ENCODE results near the gene CHSY3.

The CHSY3 gene

DNA sequence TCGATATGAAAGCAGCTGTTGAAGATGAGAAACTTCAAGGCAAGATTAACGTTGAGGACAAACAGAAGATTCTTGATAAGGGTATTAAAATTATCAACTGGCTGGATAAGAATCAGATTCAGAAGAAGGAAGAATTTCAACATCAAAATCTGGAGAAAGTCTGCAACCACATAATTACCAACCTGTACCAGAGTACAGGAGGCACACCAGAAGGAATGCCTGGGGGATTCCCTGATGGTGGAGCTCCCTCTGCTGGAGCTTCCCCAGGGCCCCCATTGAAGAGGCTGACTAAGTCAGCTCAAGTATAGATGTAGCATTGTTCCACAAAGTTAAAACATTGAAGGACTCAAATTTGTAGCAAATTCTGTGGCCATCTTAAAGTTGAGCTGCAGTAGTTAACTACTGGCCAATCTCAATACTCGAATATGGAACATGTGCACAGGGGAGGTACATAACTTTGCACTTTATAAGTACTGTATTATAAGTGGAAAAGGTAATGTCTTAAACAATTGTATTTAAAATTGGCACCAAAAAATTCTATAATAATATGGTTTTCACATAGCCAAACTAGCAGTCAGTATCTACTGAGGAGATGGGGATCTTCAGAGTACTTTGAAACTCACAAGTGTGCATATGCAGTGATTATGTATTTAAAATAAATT lies 237.5 kb downstream of the CHSY3 start:
- Histone ChIP-seq H3K27ac (ENCODE audit: low read depth, low read length) (no peak overlapping the region), H3K4me1 (ENCODE audit: control insufficient read depth, insufficient read depth, low read length, unreplicated experiment) (peaks cover 10% of the 10 kb centered on the region)

DNA sequence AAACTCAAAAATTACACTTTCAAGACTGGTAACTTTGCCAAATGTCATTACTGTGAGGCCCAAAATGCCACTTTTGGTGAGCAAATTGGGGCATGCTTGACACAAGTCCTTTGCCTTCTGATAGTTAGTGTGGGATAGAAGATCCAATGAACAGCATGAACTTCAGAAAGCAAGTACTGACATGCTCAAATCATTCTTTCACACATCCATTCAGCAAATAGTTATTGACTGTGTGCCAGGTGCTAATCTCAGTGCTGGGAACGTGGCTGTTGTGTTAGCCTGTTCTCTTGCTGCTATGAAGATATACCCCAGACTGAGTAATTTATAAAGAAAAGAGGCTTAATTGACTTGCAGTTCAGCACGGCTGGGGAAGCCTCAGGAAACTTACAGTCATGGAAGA lies 247.0 kb downstream of the CHSY3 start:
- H2AFZ ChIP-seq (ENCODE audit: low read length, unreplicated experiment): no peak overlapping the region
- H3K4me1 ChIP-seq (ENCODE audit: control insufficient read depth, insufficient read depth, low read length, unreplicated experiment): no peaks in the 10 kb centered on the region
- H3K27ac ChIP-seq (ENCODE audit: low read depth, low read length): no peak overlapping the region
- no peaks in the 10 kb centered on the region for H3K36me3 ChIP-seq (ENCODE audit: insufficient read depth, low read length)
- no peaks in the 10 kb centered on the region for H3K27me3 ChIP-seq (ENCODE audit: insufficient read depth, low read length)
- no peaks in the 10 kb centered on the region for H3K79me2 ChIP-seq (ENCODE audit: control insufficient read depth, insufficient read depth, low read length, unreplicated experiment)
- no peak overlapping the region for H3K4me3 ChIP-seq (ENCODE audit: low read depth, low read length)

More for the DNA sequence above, 237.5 kb downstream of the CHSY3 start:
- Histone ChIP-seq H3K4me3 (ENCODE audit: low read depth, low read length) (no peak overlapping the region), H3K27me3 (ENCODE audit: insufficient read depth, low read length) (no peaks in the 10 kb centered on the region), H2AFZ (ENCODE audit: low read length, unreplicated experiment) (no peak overlapping the region), H3K36me3 (ENCODE audit: insufficient read depth, low read length) (no peaks in the 10 kb centered on the region), H3K79me2 (ENCODE audit: control insufficient read depth, insufficient read depth, low read length, unreplicated experiment) (no peaks in the 10 kb centered on the region)

DNA sequence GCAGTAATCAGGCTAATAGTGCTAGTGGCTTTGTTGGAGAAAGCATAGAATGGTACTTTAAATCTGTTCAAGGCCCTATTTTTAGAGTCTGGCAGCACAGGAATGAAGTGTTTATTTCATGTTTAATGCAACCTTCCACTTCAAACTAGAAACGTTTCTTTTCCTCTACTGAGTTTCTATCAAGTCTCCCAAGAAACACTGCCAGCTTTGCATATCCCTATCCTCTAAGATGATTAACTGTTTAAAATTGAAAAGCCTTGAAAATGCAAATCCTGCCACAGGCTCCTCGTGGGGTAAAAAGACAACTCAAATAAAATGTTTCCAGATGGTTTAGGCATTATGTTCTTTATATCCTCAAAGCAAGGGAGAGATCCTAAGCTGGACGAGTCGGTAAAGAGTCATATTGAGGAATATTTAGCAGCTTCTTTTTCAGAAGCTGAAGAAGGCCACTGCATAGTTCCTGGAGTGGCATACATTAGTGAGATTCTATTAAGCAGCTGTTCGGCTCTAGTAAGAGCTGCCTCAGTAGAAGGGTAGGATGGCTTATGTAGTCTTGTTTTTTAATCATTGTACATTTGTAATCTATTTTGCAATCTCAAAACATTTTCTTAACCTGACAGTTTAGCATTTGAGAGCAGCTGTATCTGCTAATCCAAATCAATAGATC lies 251.2 kb downstream of the CHSY3 start:
- Histone ChIP-seq H3K36me3 (ENCODE audit: insufficient read depth, low read length) (no peaks in the 10 kb centered on the region), H3K4me3 (ENCODE audit: low read depth, low read length) (no peak overlapping the region), H2AFZ (ENCODE audit: low read length, unreplicated experiment) (peak overlapping the region; percentile 23), H3K27ac (ENCODE audit: low read depth, low read length) (no peak overlapping the region), H3K4me1 (ENCODE audit: control insufficient read depth, insufficient read depth, low read length, unreplicated experiment) (no peaks in the 10 kb centered on the region), H3K27me3 (ENCODE audit: insufficient read depth, low read length) (no peaks in the 10 kb centered on the region), H3K79me2 (ENCODE audit: control insufficient read depth, insufficient read depth, low read length, unreplicated experiment) (no peaks in the 10 kb centered on the region)

DNA sequence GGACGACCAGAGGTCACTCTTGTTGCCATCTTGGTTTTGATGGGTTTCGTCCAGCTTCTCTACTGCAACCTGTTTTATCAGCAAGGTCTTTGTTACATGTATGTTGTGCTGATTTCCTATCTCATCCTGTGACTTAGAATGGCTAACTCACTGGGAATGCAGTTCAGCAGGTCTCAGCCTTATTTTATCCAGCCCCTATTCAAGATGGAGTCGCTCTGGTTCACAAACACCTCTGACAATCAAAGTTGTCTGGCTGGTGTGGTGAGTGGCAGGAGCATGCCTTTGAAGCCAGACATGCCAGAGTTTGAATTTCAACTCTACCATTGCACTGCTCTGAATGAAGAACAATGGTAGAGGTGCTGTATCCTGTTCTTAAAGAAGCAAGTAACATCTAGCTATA lies 253.8 kb downstream of the CHSY3 start:
- Histone ChIP-seq H3K27ac (ENCODE audit: low read depth, low read length) (no peak overlapping the region), H3K79me2 (ENCODE audit: control insufficient read depth, insufficient read depth, low read length, unreplicated experiment) (no peaks in the 10 kb centered on the region), H3K36me3 (ENCODE audit: insufficient read depth, low read length) (no peaks in the 10 kb centered on the region), H3K27me3 (ENCODE audit: insufficient read depth, low read length) (no peaks in the 10 kb centered on the region), H2AFZ (ENCODE audit: low read length, unreplicated experiment) (no peak overlapping the region), H3K4me3 (ENCODE audit: low read depth, low read length) (no peak overlapping the region), H3K4me1 (ENCODE audit: control insufficient read depth, insufficient read depth, low read length, unreplicated experiment) (no peaks in the 10 kb centered on the region)

DNA sequence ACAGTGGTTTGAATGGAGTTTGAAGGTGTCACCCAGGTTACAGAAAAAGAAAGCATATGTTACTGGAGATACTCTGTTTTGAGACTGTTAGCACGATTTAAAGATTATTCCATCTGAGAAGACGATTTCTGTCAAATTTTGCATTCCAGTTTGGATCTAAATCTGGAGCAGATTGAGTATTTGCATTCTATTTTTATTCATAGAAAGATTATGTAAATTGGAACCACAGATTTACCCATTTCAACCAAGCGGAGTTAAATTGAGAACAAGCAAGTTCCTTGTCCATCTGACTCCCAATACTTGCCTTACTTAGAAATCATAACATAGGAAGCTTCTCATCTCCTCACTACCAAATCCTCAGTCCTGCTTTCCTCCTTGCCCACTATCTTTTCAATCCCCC lies 255.7 kb downstream of the CHSY3 start:
- Histone ChIP-seq H2AFZ (ENCODE audit: low read length, unreplicated experiment) (no peak overlapping the region), H3K4me3 (ENCODE audit: low read depth, low read length) (no peak overlapping the region), H3K79me2 (ENCODE audit: control insufficient read depth, insufficient read depth, low read length, unreplicated experiment) (no peaks in the 10 kb centered on the region), H3K27ac (ENCODE audit: low read depth, low read length) (no peak overlapping the region), H3K27me3 (ENCODE audit: insufficient read depth, low read length) (no peaks in the 10 kb centered on the region), H3K4me1 (ENCODE audit: control insufficient read depth, insufficient read depth, low read length, unreplicated experiment) (no peaks in the 10 kb centered on the region), H3K36me3 (ENCODE audit: insufficient read depth, low read length) (no peaks in the 10 kb centered on the region)

DNA sequence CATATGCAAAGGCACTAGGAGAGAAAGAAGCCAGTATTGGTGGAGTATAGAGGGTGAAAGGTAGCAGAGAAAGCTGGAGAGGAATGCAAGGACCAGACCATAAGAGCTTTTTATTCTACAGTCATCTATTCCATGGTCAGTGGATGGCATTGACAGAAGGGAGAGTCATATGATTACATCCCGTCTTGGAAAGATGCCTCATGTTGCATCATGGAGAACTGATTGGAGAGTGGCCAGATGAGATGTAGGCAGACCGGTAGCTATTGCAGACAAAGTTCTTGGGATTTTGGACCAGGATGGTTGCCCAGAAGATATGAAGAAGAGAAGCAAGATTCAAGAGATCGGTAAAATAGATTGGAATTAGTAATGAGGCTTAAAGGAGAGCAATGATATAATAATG lies 260.7 kb downstream of the CHSY3 start:
- no peaks in the 10 kb centered on the region for H3K27me3 ChIP-seq (ENCODE audit: insufficient read depth, low read length)

DNA sequence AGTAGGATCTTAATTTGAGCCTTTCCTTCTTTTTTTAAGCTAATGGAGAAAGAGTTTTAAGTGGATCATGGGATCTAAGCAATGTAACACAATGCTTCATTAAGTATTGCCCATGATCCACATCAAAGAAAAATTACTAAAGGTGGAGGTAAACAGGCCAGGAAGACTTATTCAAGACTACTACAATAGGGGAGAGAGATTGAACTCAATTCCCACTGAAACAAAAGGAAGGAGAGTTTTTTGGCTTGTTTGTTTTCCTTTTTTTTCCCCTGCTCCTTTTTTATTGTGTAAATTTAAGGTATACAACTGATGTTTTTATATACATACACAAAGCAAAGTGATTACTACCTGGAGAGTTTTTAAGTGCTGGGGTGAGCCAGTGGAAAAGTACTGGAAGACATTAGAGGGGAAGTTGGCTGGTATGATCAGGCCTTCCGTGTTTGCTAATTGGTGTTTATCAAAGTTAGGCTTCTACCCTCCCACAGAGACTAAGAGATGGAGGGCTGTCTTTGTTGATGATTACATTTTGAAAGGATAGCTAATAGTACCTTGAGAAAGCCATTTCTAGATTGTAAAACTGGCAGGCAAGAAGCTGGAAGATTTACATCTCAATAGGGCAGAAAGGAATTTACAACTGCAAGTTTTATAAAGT lies 262.7 kb downstream of the CHSY3 start:
- Histone ChIP-seq H3K79me2 (ENCODE audit: control insufficient read depth, insufficient read depth, low read length, unreplicated experiment) (no peaks in the 10 kb centered on the region), H3K4me1 (ENCODE audit: control insufficient read depth, insufficient read depth, low read length, unreplicated experiment) (no peaks in the 10 kb centered on the region), H3K27ac (ENCODE audit: low read depth, low read length) (no peak overlapping the region), H3K36me3 (ENCODE audit: insufficient read depth, low read length) (no peaks in the 10 kb centered on the region), H3K27me3 (ENCODE audit: insufficient read depth, low read length) (no peaks in the 10 kb centered on the region), H3K4me3 (ENCODE audit: low read depth, low read length) (no peak overlapping the region), H2AFZ (ENCODE audit: low read length, unreplicated experiment) (no peak overlapping the region)

More for the DNA sequence above, 260.7 kb downstream of the CHSY3 start:
- H3K27ac ChIP-seq (ENCODE audit: low read depth, low read length): no peak overlapping the region
- no peaks in the 10 kb centered on the region for H3K4me1 ChIP-seq (ENCODE audit: control insufficient read depth, insufficient read depth, low read length, unreplicated experiment)
- no peaks in the 10 kb centered on the region for H3K79me2 ChIP-seq (ENCODE audit: control insufficient read depth, insufficient read depth, low read length, unreplicated experiment)
- H3K4me3 ChIP-seq (ENCODE audit: low read depth, low read length): no peak overlapping the region
- no peak overlapping the region for H2AFZ ChIP-seq (ENCODE audit: low read length, unreplicated experiment)
- no peaks in the 10 kb centered on the region for H3K36me3 ChIP-seq (ENCODE audit: insufficient read depth, low read length)

DNA sequence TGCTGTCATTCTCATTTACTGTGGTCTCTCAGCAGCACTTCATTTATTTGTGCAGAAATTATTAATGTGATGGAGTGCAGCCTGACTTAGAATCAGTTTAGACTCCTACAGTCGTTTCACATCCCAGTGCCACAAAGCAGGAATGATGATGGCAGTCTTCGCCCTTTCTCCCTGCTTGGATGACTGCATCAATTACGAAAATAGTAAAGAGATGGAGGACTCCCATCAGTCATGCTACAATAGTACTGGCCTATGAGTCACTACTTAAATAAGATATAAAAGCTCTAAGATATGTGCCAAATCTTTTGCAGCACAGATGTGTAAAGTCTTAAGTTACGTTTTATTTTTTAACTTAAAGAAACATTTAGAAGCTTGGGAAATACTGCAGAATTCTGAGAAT lies 263.9 kb downstream of the CHSY3 start:
- Histone ChIP-seq H3K36me3 (ENCODE audit: insufficient read depth, low read length) (no peaks in the 10 kb centered on the region), H2AFZ (ENCODE audit: low read length, unreplicated experiment) (no peak overlapping the region), H3K27me3 (ENCODE audit: insufficient read depth, low read length) (no peaks in the 10 kb centered on the region), H3K4me1 (ENCODE audit: control insufficient read depth, insufficient read depth, low read length, unreplicated experiment) (no peaks in the 10 kb centered on the region), H3K79me2 (ENCODE audit: control insufficient read depth, insufficient read depth, low read length, unreplicated experiment) (no peaks in the 10 kb centered on the region), H3K4me3 (ENCODE audit: low read depth, low read length) (no peak overlapping the region), H3K27ac (ENCODE audit: low read depth, low read length) (no peak overlapping the region)

DNA sequence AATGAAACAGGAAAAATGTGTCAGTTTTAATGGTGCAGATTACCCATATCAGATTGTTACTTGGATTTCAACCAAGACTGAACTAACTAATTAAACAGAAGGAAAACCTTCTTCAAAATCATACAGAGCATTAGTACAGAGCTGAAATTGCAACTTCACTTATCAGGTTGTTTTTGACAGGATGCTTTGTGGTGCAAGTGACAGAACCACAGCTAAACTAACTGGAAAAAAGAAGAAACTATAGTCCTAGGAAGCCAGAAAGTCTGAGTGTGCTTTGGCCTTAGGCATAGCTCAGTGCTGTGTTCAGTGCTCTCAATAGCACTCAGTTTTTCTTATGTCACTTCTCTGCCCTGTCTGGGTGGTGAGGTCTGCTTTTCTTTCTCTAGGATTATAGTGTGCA lies 267.4 kb downstream of the CHSY3 start:
- Histone ChIP-seq H2AFZ (ENCODE audit: low read length, unreplicated experiment) (no peak overlapping the region), H3K4me3 (ENCODE audit: low read depth, low read length) (no peak overlapping the region), H3K79me2 (ENCODE audit: control insufficient read depth, insufficient read depth, low read length, unreplicated experiment) (no peaks in the 10 kb centered on the region), H3K4me1 (ENCODE audit: control insufficient read depth, insufficient read depth, low read length, unreplicated experiment) (no peaks in the 10 kb centered on the region), H3K36me3 (ENCODE audit: insufficient read depth, low read length) (no peaks in the 10 kb centered on the region), H3K27ac (ENCODE audit: low read depth, low read length) (no peak overlapping the region), H3K27me3 (ENCODE audit: insufficient read depth, low read length) (no peaks in the 10 kb centered on the region)

DNA sequence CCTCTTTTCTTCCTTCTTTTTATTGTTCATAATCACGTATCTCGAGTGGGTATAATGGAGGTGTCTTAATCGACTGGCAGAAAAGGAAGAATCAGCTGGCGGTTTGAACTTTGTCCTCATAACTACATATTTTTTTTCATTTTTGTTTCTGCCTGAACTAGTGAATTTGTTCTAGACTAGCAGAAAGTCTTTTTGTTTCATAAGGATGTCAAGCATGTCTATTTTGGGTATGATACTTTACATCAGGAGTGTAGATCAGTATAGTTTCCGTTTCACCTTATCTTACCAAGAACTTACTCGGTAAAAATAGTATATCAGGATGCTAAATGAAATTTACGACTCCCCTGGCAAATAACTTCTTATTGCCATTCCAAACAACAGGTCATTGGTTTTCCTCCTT lies 278.9 kb downstream of the CHSY3 start:
- Histone ChIP-seq H3K4me3 (ENCODE audit: low read depth, low read length) (no peak overlapping the region), H3K27me3 (ENCODE audit: insufficient read depth, low read length) (no peaks in the 10 kb centered on the region), H3K36me3 (ENCODE audit: insufficient read depth, low read length) (no peaks in the 10 kb centered on the region), H3K4me1 (ENCODE audit: control insufficient read depth, insufficient read depth, low read length, unreplicated experiment) (no peaks in the 10 kb centered on the region), H2AFZ (ENCODE audit: low read length, unreplicated experiment) (no peak overlapping the region), H3K79me2 (ENCODE audit: control insufficient read depth, insufficient read depth, low read length, unreplicated experiment) (no peaks in the 10 kb centered on the region), H3K27ac (ENCODE audit: low read depth, low read length) (no peak overlapping the region)

DNA sequence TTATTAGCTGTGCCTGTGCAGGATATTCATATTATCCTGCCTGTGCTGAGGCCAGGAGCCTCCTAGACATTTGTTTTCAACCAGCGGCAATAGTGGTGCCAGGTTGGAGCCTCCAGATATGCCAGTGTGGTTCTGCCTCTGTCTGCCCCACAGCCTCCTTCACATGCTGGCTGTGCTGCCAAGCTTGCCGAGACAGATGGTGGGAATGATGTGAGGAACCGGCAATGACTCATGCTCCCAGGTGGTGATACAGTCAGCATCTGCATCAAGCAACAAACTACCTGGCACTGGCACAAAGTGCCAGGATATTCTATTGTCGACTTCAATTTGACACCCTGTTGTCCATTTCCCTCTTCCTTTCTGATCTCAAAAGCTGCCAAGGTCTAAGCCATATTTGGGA lies 285.7 kb downstream of the CHSY3 start:
- H3K27ac ChIP-seq (ENCODE audit: low read depth, low read length): no peak overlapping the region
- H3K36me3 ChIP-seq (ENCODE audit: insufficient read depth, low read length): no peaks in the 10 kb centered on the region
- H3K4me1 ChIP-seq (ENCODE audit: control insufficient read depth, insufficient read depth, low read length, unreplicated experiment): no peaks in the 10 kb centered on the region
- H2AFZ ChIP-seq (ENCODE audit: low read length, unreplicated experiment): no peak overlapping the region
- H3K4me3 ChIP-seq (ENCODE audit: low read depth, low read length): no peak overlapping the region
- H3K79me2 ChIP-seq (ENCODE audit: control insufficient read depth, insufficient read depth, low read length, unreplicated experiment): no peaks in the 10 kb centered on the region
- no peaks in the 10 kb centered on the region for H3K27me3 ChIP-seq (ENCODE audit: insufficient read depth, low read length)
